ENCODE data around the gene VCPKMT. TPM values are rescaled to one million over a fixed set of nuclear protein-coding genes. Genes with fewer than 3 reads are reported as not detected.

VCPKMT gene
- total RNA-seq, 4 donors from 2014 or later: 3.3 to 13.0 (median 6.1) TPM

- intact Hi-C loops (cut with DNase I; ENCODE audit: low total_unique reads): no loop called here
- no peak overlapping the region for H3K4me3 ChIP-seq (ENCODE audit: low read depth, poor library complexity, severe bottlenecking)
- no peak for DNase-seq (ENCODE audit: low spot score in 2 of 2)
- TF ChIP-seq POLR2A (IDR thresholded peaks at IDR 0.05): no peak
- TF ChIP-seq, protein P1, sequence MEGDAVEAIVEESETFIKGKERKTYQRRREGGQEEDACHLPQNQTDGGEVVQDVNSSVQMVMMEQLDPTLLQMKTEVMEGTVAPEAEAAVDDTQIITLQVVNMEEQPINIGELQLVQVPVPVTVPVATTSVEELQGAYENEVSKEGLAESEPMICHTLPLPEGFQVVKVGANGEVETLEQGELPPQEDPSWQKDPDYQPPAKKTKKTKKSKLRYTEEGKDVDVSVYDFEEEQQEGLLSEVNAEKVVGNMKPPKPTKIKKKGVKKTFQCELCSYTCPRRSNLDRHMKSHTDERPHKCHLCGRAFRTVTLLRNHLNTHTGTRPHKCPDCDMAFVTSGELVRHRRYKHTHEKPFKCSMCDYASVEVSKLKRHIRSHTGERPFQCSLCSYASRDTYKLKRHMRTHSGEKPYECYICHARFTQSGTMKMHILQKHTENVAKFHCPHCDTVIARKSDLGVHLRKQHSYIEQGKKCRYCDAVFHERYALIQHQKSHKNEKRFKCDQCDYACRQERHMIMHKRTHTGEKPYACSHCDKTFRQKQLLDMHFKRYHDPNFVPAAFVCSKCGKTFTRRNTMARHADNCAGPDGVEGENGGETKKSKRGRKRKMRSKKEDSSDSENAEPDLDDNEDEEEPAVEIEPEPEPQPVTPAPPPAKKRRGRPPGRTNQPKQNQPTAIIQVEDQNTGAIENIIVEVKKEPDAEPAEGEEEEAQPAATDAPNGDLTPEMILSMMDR (IDR thresholded peaks at IDR 0.05): no peak
- WGBS, 2 donors: 73 to 88% methylated on average over 7 of the region's 7 CpGs
Measured at GRCh38 chr14:50091240-50091913, 25.0 kb downstream of the VCPKMT start.

GRCh38 chr14:50089208-50089607 is 27.2 kb downstream of the VCPKMT start:
- intact Hi-C loops (cut with DNase I; ENCODE audit: low total_unique reads): no loop called here

GRCh38 chr14:50088731-50089130 is 27.6 kb downstream of the VCPKMT start:
- no peak for DNase-seq (ENCODE audit: low spot score in 2 of 2)
- intact Hi-C loops (cut with DNase I; ENCODE audit: low total_unique reads): no loop called here
- no peak for TF ChIP-seq POLR2A (IDR thresholded peaks at IDR 0.05)
- WGBS, 2 donors: 43 to 100% methylated on average over 1 to 2 of the region's 2 CpGs
- H3K4me3 ChIP-seq (ENCODE audit: low read depth, poor library complexity, severe bottlenecking): no peak overlapping the region

More at GRCh38 chr14:50089208-50089607, 27.2 kb downstream of the VCPKMT start:
- no peak overlapping the region for H3K4me3 ChIP-seq (ENCODE audit: low read depth, poor library complexity, severe bottlenecking)
- no peak for DNase-seq (ENCODE audit: low spot score in 2 of 2)
- WGBS, 2 donors: 86 to 94% methylated on average over 5 of the region's 5 CpGs
- TF ChIP-seq POLR2A (IDR thresholded peaks at IDR 0.05): no peak
- TF ChIP-seq, protein P1 (IDR thresholded peaks at IDR 0.05): no peak

- no peak overlapping the region for H3K4me3 ChIP-seq (ENCODE audit: low read depth, poor library complexity, severe bottlenecking)
- 93 to 95% methylated on average over 2 of the region's 2 CpGs for WGBS, 2 donors
- TF ChIP-seq, protein P1 (IDR thresholded peaks at IDR 0.05): no peak
- TF ChIP-seq POLR2A (IDR thresholded peaks at IDR 0.05): no peak
- intact Hi-C loops (cut with DNase I; ENCODE audit: low total_unique reads): no loop called here
- DNase-seq (ENCODE audit: low spot score in 2 of 2): no peak
Measured at GRCh38 chr14:50088117-50088515, 28.3 kb downstream of the VCPKMT start.

- intact Hi-C loops (cut with DNase I; ENCODE audit: low total_unique reads): no loop called here
- 68 to 73% methylated on average over 1 of the region's 1 CpG for WGBS, 2 donors
- no peak for DNase-seq (ENCODE audit: low spot score in 2 of 2)
- TF ChIP-seq, protein P1 (IDR thresholded peaks at IDR 0.05): no peak
- TF ChIP-seq POLR2A (IDR thresholded peaks at IDR 0.05): no peak
- no peak overlapping the region for H3K4me3 ChIP-seq (ENCODE audit: low read depth, poor library complexity, severe bottlenecking)
Measured at GRCh38 chr14:50087341-50088116, 28.8 kb downstream of the VCPKMT start.

DNA sequence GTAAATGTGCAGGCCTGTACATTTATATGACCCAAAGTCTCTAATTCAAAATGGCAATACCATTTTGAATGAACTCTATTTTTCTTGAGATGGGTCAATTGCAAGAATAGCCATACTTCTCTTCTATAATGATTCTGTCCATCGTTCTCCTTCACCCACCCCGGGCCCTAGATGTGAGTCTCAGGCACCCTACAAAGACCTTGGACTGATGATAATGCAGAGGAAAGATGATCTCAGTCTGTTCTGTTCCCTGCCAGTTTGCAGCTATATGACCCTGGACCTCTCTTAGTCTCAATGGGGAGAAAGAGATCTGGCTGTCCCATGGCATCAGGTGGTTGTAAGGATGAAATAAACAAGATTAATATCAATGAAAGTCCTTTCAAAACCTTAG is 30.1 kb downstream of the VCPKMT start:
- WGBS, 2 donors: 86 to 92% methylated on average over 2 of the region's 2 CpGs
- H3K4me3 ChIP-seq (ENCODE audit: low read depth, poor library complexity, severe bottlenecking): no peak overlapping the region
- TF ChIP-seq POLR2A (IDR thresholded peaks at IDR 0.05): no peak
- TF ChIP-seq, protein P1 (IDR thresholded peaks at IDR 0.05): no peak
- intact Hi-C loops (cut with DNase I; ENCODE audit: low total_unique reads): no loop called here
- DNase-seq (ENCODE audit: low spot score in 2 of 2): no peak
